GM23338 (cell line): ENCODE data around the gene GGN. TPM values are rescaled to one million over a fixed set of nuclear protein-coding genes. Genes with fewer than 3 reads are reported as not detected.

ENCODE experiments used
- ATAC-seq: fragments of 200-7000 bp; cut with Tn5 transposase; 3 replicates; pipeline ENCODE4 v1.9.1; 2020
- DNase-seq: peaks from one replicate; pipeline ENCODE4 v3.0.0-alpha.2; 2015; ENCODE audit warnings: low spot score
- H2AFZ ChIP-seq: fragments of 200-600 bp; sonication (generic); 2 replicates; pipeline ENCODE4 v1.8.0; 2016; ENCODE audit warnings: antibody characterized with exemption, mild to moderate bottlenecking, moderate library complexity
- H3F3A ChIP-seq: fragments of 200-600 bp; sonication (generic); replicated peaks from 2 replicates; pipeline ENCODE4 v1.8.0; 2017; ENCODE audit warnings: antibody characterized with exemption, mixed run types, low read depth
- H3K27ac ChIP-seq: fragments of 200-600 bp; sonication (generic); 2 replicates; pipeline ENCODE4 v1.6.1; 2016; ENCODE audit warnings: low read depth
- H3K27me3 ChIP-seq: fragments of 200-600 bp; sonication (generic); 2 replicates; pipeline ENCODE4 v1.8.0; 2016; ENCODE audit warnings: mild to moderate bottlenecking, mixed run types, moderate library complexity; ENCODE audit not compliant: insufficient read depth
- H3K36me3 ChIP-seq: fragments of 200-600 bp; sonication (generic); 2 replicates; pipeline ENCODE4 v1.8.0; 2016; ENCODE audit warnings: mild to moderate bottlenecking; ENCODE audit not compliant: insufficient read depth
- H3K4me1 ChIP-seq: fragments of 200-600 bp; sonication (generic); 2 replicates; pipeline ENCODE4 v1.8.0; 2016; ENCODE audit warnings: mild to moderate bottlenecking, moderate library complexity; ENCODE audit not compliant: insufficient read depth
- H3K4me2 ChIP-seq: fragments of 200-600 bp; sonication (generic); 2 replicates; pipeline ENCODE4 v1.7.1; 2017; ENCODE audit warnings: mixed run types
- H3K4me3 ChIP-seq: fragments of 200-600 bp; sonication (generic); 2 replicates; pipeline ENCODE4 v1.6.1; 2016; ENCODE audit warnings: mixed run types
- H3K79me2 ChIP-seq: fragments of 200-600 bp; sonication (generic); replicated peaks from 2 replicates; pipeline ENCODE4 v1.8.0; 2017; ENCODE audit warnings: mild to moderate bottlenecking; ENCODE audit not compliant: insufficient read depth
- H3K9me2 ChIP-seq: fragments of 200-600 bp; sonication (generic); 2 replicates; pipeline ENCODE4 v1.8.0; 2017; ENCODE audit not compliant: insufficient read depth
- H4K20me1 ChIP-seq: fragments of 200-600 bp; sonication (generic); replicated peaks from 2 replicates; pipeline ENCODE4 v1.8.0; 2017; ENCODE audit warnings: mild to moderate bottlenecking; ENCODE audit not compliant: insufficient read depth
- H3K27ac Mint-ChIP-seq: 2 replicates; pipeline ENCODE4 v1.8.0; 2020; ENCODE audit warnings: inconsistent platforms, mild to moderate bottlenecking, moderate library complexity, mixed read lengths
- H3K27me3 Mint-ChIP-seq: 3 replicates; pipeline ENCODE4 v1.8.0; 2022; ENCODE audit warnings: low read depth, mild to moderate bottlenecking, moderate library complexity, mixed read lengths, inconsistent platforms; ENCODE audit not compliant: insufficient read depth, poor library complexity
- H3K36me3 Mint-ChIP-seq: 3 replicates; pipeline ENCODE4 v1.8.0; 2021; ENCODE audit warnings: low read depth, mild to moderate bottlenecking, inconsistent platforms, moderate library complexity, mixed read lengths
- H3K4me1 Mint-ChIP-seq: 3 replicates; pipeline ENCODE4 v1.8.0; 2020; ENCODE audit warnings: mild to moderate bottlenecking, inconsistent platforms, mixed read lengths
- H3K4me3 Mint-ChIP-seq: 3 replicates; pipeline ENCODE4 v1.8.0; 2021; ENCODE audit warnings: moderate library complexity, mild to moderate bottlenecking, inconsistent platforms, mixed read lengths
- H3K9me3 Mint-ChIP-seq: 3 replicates; pipeline ENCODE4 v1.8.0; 2020; ENCODE audit warnings: moderate library complexity, mild to moderate bottlenecking, inconsistent platforms, mixed read lengths
- CREB1 ChIP-seq: fragments of 250-450 bp; sonication (Bioruptor Pico); IDR thresholded peaks from 2 replicates; pipeline ENCODE4 v1.5.0; 2020; ENCODE audit warnings: low read depth, mild to moderate bottlenecking, moderate library complexity
- CTCF ChIP-seq, 2 experiments: fragments of 200-600 bp in 1 of 2; sonication (generic) in 1 of 2; conservative IDR thresholded peaks; 2 replicates each; pipeline versions ENCODE4 v1.5.1 to v1.6.1; 2016 to 2017; ENCODE audit warnings: antibody characterized with exemption in 2 of 2, low read depth in 2 of 2, mild to moderate bottlenecking in 2 of 2, moderate library complexity in 1 of 2
- ETS1 ChIP-seq: IDR thresholded peaks from 2 replicates; pipeline ENCODE4 v1.6.1; 2016; ENCODE audit warnings: antibody characterized with exemption
- EZH2 ChIP-seq: fragments of 200-600 bp; sonication (generic); IDR thresholded peaks from one replicate; pipeline ENCODE4 v1.8.0; 2017; ENCODE audit warnings: antibody characterized with exemption, mild to moderate bottlenecking, low read depth; ENCODE audit not compliant: unreplicated experiment
- EZH2phosphoT487 ChIP-seq: fragments of 200-600 bp; sonication (generic); IDR thresholded peaks from one replicate; pipeline ENCODE4 v1.8.1; 2018; ENCODE audit warnings: antibody characterized with exemption; ENCODE audit not compliant: unreplicated experiment
- JUNB ChIP-seq: IDR thresholded peaks from one replicate; pipeline ENCODE4 v1.6.1; 2016; ENCODE audit warnings: antibody characterized with exemption; ENCODE audit not compliant: unreplicated experiment
- NANOG ChIP-seq: IDR thresholded peaks from 2 replicates; pipeline ENCODE4 v1.6.1; 2016; ENCODE audit warnings: antibody characterized with exemption, borderline replicate concordance
- POLR2AphosphoS5 ChIP-seq: IDR thresholded peaks from 2 replicates; pipeline ENCODE4 v1.6.1; 2016; ENCODE audit warnings: antibody characterized with exemption, low read depth
- REST ChIP-seq: IDR thresholded peaks from one replicate; pipeline ENCODE4 v1.6.1; 2018; ENCODE audit warnings: antibody characterized with exemption; ENCODE audit not compliant: unreplicated experiment
- STAT1 ChIP-seq: IDR thresholded peaks from one replicate; pipeline ENCODE4 v1.6.1; 2016; ENCODE audit warnings: antibody characterized with exemption; ENCODE audit not compliant: unreplicated experiment
- ZNF462 ChIP-seq: fragments of 250-450 bp; sonication (Bioruptor Pico); IDR thresholded peaks from 2 replicates; pipeline ENCODE4 v1.5.0; 2020; ENCODE audit warnings: mild to moderate bottlenecking, moderate library complexity
- polyA plus RNA-seq: library from polyadenylated mRNA; unstranded; fragments of >200 nt; fragmentation: Nextera tagmentation; extraction: Ambion mirVana; gene quantifications from 2 replicates; pipeline ENCODE4 v1.2.1, GENCODE V29; 2016
- total RNA-seq: library from RNA; depleted of rRNA; stranded (reverse); fragments of >200 nt; shearing (Covaris generic); gene quantifications from 2 replicates; pipeline ENCODE4 v1.2.3, GENCODE V29; 2014

GGN gene
- total and polyA plus RNA-seq, 2 experiments from 2014 or later, result 0.14 to 1.5 TPM

DNA sequence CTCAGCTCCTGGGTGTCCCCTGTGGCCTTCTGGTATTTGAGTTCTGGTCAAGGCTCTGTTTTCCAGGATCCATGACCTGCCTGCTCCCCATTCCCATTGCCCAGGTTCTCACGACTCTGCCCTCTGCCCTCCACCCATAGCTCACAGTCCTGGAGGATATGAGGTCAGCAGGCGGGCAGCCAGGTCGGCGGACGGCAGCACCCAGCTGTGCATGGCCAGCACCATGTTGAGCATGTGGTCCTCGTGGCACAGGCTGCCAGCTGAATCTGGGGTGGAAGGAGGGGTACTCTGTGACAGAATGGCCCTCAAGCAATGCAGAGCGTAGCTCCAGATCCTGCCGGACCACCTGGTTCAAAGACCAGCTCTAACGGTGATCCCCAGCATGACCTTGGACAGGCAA, 33.1 kb upstream of the GGN start (continued):
- TF ChIP-seq EZH2phosphoT487, result no peak
- no peak for TF ChIP-seq NANOG
- TF ChIP-seq EZH2, result no peak
- no peak for TF ChIP-seq CTCF (conservative IDR thresholded peaks at IDR 0.05; ENCODE audit: low read depth in 2 of 2)
- no peak for TF ChIP-seq POLR2AphosphoS5

GRCh38 chr19:38417544-38418506, 30.0 kb upstream of the GGN start:
- 0 out of 2 replicates have a peak, but pooled peaks cover 13% of the 10 kb centered on the region for H3F3A ChIP-seq
- TF ChIP-seq CREB1 (CRISPR knock-in tag), result peak; percentile 97
- peak; percentile 65 for TF ChIP-seq POLR2AphosphoS5
- no peak for TF ChIP-seq JUNB
- TF ChIP-seq ETS1, result no peak
- no peak for TF ChIP-seq REST
- TF ChIP-seq STAT1, result no peak
- TF ChIP-seq ZNF462 (CRISPR knock-in tag), result no peak

More at GRCh38 chr19:38417544-38418506, 30.0 kb upstream of the GGN start:
- peak overlapping the region; percentile 80 for H3K4me3 Mint-ChIP-seq
- peaks cover 6% of the 10 kb centered on the region; the same call in 1 of the 2 replicates for H3K4me1 ChIP-seq
- peaks cover 10% of the 10 kb centered on the region; the same call in 1 of the 2 replicates for H3K27me3 ChIP-seq
- H3K27ac Mint-ChIP-seq, result peak overlapping the region; percentile 66
- peak overlapping the region; percentile 98 for H2AFZ ChIP-seq
- no peaks in the 10 kb centered on the region for H3K79me2 ChIP-seq
- no peaks in the 10 kb centered on the region; the same call in 2 of the 3 replicates for H3K36me3 Mint-ChIP-seq
- ATAC-seq (peak; percentile 89), DNase-seq (peak; percentile 92)
- H4K20me1 ChIP-seq, result no peaks in the 10 kb centered on the region
- peak overlapping the region; percentile 87 for H3K4me2 ChIP-seq
- H3K27ac ChIP-seq, result no peak overlapping the region
- peaks cover 12% of the 10 kb centered on the region for H3K4me1 Mint-ChIP-seq
- no peaks in the 10 kb centered on the region for H3K9me2 ChIP-seq
- H3K27me3 Mint-ChIP-seq, result peaks cover 23% of the 10 kb centered on the region
- peak overlapping the region; percentile 66 for H3K4me3 ChIP-seq
- H3K36me3 ChIP-seq, result no peaks in the 10 kb centered on the region
- no peaks in the 10 kb centered on the region for H3K9me3 Mint-ChIP-seq
